Activated effector memory CD4-positive, alpha-beta T cell treated with Interleukin-2 at 50 U/mL for 16 hours (primary cell): ENCODE results near the gene SLC9A5.

Experiments
- DNase-seq: peaks from one replicate; pipeline ENCODE4 v3.0.0-alpha.2; 2020

Gene SLC9A5

GRCh38 chr16:67216612-67217490 is 31.9 kb upstream of the SLC9A5 start:
- DNase-seq, result no peak

- no peak for DNase-seq
Observed at GRCh38 chr16:67223992-67224391, 24.8 kb upstream of the SLC9A5 start.

GRCh38 chr16:67226295-67226803 is 22.4 kb upstream of the SLC9A5 start:
- DNase-seq, result no peak

- DNase-seq, result peak; percentile 96
Observed at GRCh38 chr16:67226804-67227566, 21.8 kb upstream of the SLC9A5 start, which contains the start of gene TMEM208. Gene TMEM208 (plus strand): TSS chr16:67227130. CDS start chr16:67227219, 89 bp downstream.

GRCh38 chr16:67227567-67227921 is 21.2 kb upstream of the SLC9A5 start:
- DNase-seq, result no peak

- DNase-seq, result no peak
Observed at GRCh38 chr16:67228034-67228785, 20.6 kb upstream of the SLC9A5 start.

GRCh38 chr16:67228905-67229304 is 19.9 kb upstream of the SLC9A5 start:
- no peak for DNase-seq

GRCh38 chr16:67229906-67230808 is 18.6 kb upstream of the SLC9A5 start:
- no peak for DNase-seq

- no peak for DNase-seq
Observed at GRCh38 chr16:67230809-67231660, 17.7 kb upstream of the SLC9A5 start.

- DNase-seq, result no peak
Observed at GRCh38 chr16:67233596-67233995, 15.2 kb upstream of the SLC9A5 start.

- no peak for DNase-seq
Observed at GRCh38 chr16:67234180-67234597, 14.6 kb upstream of the SLC9A5 start.

- DNase-seq, result peak; percentile 66
Observed at GRCh38 chr16:67235816-67236562, 12.8 kb upstream of the SLC9A5 start.

- DNase-seq, result peak; percentile 73
Observed at GRCh38 chr16:67236563-67237395, 12.0 kb upstream of the SLC9A5 start.

- DNase-seq, result no peak
Observed at GRCh38 chr16:67237396-67238277, 11.1 kb upstream of the SLC9A5 start.

- no peak for DNase-seq
Observed at GRCh38 chr16:67238278-67238575, 10.6 kb upstream of the SLC9A5 start.

- DNase-seq, result no peak
Observed at GRCh38 chr16:67238806-67239470, 9.8 kb upstream of the SLC9A5 start.

- DNase-seq, result no peak
Observed at GRCh38 chr16:67240506-67240905, 8.3 kb upstream of the SLC9A5 start.
